Endothelial cell of umbilical vein (primary cell): ENCODE measurements around the gene SIRPD. TPM values are rescaled to one million over a fixed set of nuclear protein-coding genes. Genes with fewer than 3 reads are reported as not detected.

Experiments
- BruUV-seq: library from RNA; stranded (reverse); fragments of 400-500 nt; replicated peaks from 2 replicates; lab custom pipeline; 2021; lab: Mats Ljungman, UMichigan
- CTCF ChIA-PET: fragments of 300-600, 350-600 bp; sonication (Branson Sonifier 250); formaldehyde crosslinking; loops from one replicate; lab custom pipeline; 2021; ENCODE audit warnings: antibody characterized with exemption, inconsistent platforms; lab: Charles Lee
- POLR2A ChIA-PET: fragments of 300-600, 350-600 bp; sonication (Branson Sonifier 250); formaldehyde crosslinking; loops from one replicate; lab custom pipeline; 2021; ENCODE audit warnings: antibody characterized with exemption, inconsistent platforms; lab: Charles Lee
- DNase-seq: peaks from one replicate; pipeline ENCODE4 v3.0.0-alpha.2; 2011; ENCODE audit warnings: low read depth, low spot score
- FAIRE-seq: peaks from 2 replicates; lab custom pipeline; 2011; peaks lifted over from hg19 to GRCh38; lab: Jason Lieb, UNC
- H2AFZ ChIP-seq: 2 replicates; pipeline ENCODE4 v1.6.0; 2012; ENCODE audit warnings: low read depth, low read length, control low read depth, inconsistent platforms
- H3K27ac ChIP-seq: 2 replicates; pipeline ENCODE4 v1.5.1; 2011; ENCODE audit warnings: low read depth, mild to moderate bottlenecking, control low read depth, low read length, moderate library complexity; ENCODE audit not compliant: insufficient read depth
- H3K27me3 ChIP-seq, 2 experiments: 2 replicates each; pipeline versions ENCODE4 v1.6.0 to v1.6.1; 2011; ENCODE audit warnings: low read length in 2 of 2, mixed read lengths in 1 of 2; ENCODE audit not compliant: control insufficient read depth in 2 of 2, insufficient read depth in 2 of 2
- H3K36me3 ChIP-seq, 2 experiments: 2 replicates in 1 of 2; 3 replicates in 1 of 2; pipeline ENCODE4 v1.5.1; 2011; ENCODE audit warnings: low read length in 2 of 2, mild to moderate bottlenecking in 1 of 2, moderate library complexity in 1 of 2; ENCODE audit not compliant: control insufficient read depth in 2 of 2, insufficient read depth in 2 of 2; ENCODE audit errors: extremely low read depth in 1 of 2
- H3K4me1 ChIP-seq: 3 replicates; pipeline ENCODE4 v1.5.1; 2011; ENCODE audit warnings: mild to moderate bottlenecking, low read length; ENCODE audit not compliant: control insufficient read depth, insufficient read depth; ENCODE audit errors: extremely low read depth
- H3K4me2 ChIP-seq: 2 replicates; pipeline ENCODE4 v1.6.1; 2011; ENCODE audit warnings: low read length, control low read depth, mixed read lengths; ENCODE audit not compliant: insufficient read depth
- H3K4me3 ChIP-seq, 3 experiments: fragments of 200-600 bp in 1 of 3; sonication (generic), shearing (Covaris generic) in 1 of 3; replicated peaks in 1 of 3; 2 replicates each; pipeline ENCODE4 v1.5.1; 2011 to 2016; ENCODE audit warnings: control low read depth in 3 of 3, low read length in 3 of 3, mild to moderate bottlenecking in 2 of 3, inconsistent platforms in 1 of 3, low read depth in 1 of 3, moderate library complexity in 1 of 3; ENCODE audit not compliant: insufficient read depth in 1 of 3
- H3K79me2 ChIP-seq: 2 replicates; pipeline ENCODE4 v1.6.0; 2012; ENCODE audit warnings: low read length, inconsistent platforms; ENCODE audit not compliant: control insufficient read depth, insufficient read depth
- H3K9ac ChIP-seq: replicated peaks from 2 replicates; pipeline ENCODE3; 2011; ENCODE audit warnings: low read length, control low read depth; ENCODE audit not compliant: insufficient read depth; ENCODE audit errors: extremely low read depth
- H3K9me1 ChIP-seq: replicated peaks from 3 replicates; pipeline ENCODE4 v1.6.0; 2011; ENCODE audit warnings: mild to moderate bottlenecking, low read length; ENCODE audit not compliant: control insufficient read depth, insufficient read depth; ENCODE audit errors: extremely low read depth
- H3K9me3 ChIP-seq: replicated peaks from 2 replicates; pipeline ENCODE4 v1.5.1; 2012; ENCODE audit warnings: low read length, inconsistent platforms; ENCODE audit not compliant: control insufficient read depth, insufficient read depth
- H4K20me1 ChIP-seq: replicated peaks from 2 replicates; pipeline ENCODE3; 2011; ENCODE audit warnings: mild to moderate bottlenecking, low read length; ENCODE audit not compliant: control insufficient read depth, insufficient read depth; ENCODE audit errors: extremely low read depth
- EZH2 ChIP-seq: IDR thresholded peaks from 2 replicates; pipeline ENCODE4 v1.6.1; 2012; ENCODE audit warnings: borderline replicate concordance, low read depth, mild to moderate bottlenecking, moderate library complexity, low read length, inconsistent platforms; ENCODE audit not compliant: severe bottlenecking
- FOS ChIP-seq: IDR thresholded peaks from 2 replicates; pipeline ENCODE4 v1.6.1; 2011; ENCODE audit warnings: mild to moderate bottlenecking, low read length, moderate library complexity, borderline replicate concordance; ENCODE audit not compliant: insufficient read depth
- GATA2 ChIP-seq: IDR thresholded peaks from 2 replicates; pipeline ENCODE4 v1.7.0; 2011; ENCODE audit warnings: low read depth, mild to moderate bottlenecking, moderate library complexity, mixed read lengths, low read length; ENCODE audit not compliant: insufficient read length, insufficient read depth
- MAX ChIP-seq: IDR thresholded peaks from 2 replicates; pipeline ENCODE4 v1.6.1; 2011; ENCODE audit not compliant: insufficient read depth, insufficient read length
- MYC ChIP-seq: IDR thresholded peaks from one replicate; pipeline ENCODE4 v1.6.1; 2011; ENCODE audit warnings: mild to moderate bottlenecking, low read depth, low read length
- POLR2A ChIP-seq: IDR thresholded peaks from 2 replicates; pipeline ENCODE4 v1.6.1; 2012; ENCODE audit warnings: low read depth, mild to moderate bottlenecking, control low read depth, low read length
- POLR2AphosphoS5 ChIP-seq: IDR thresholded peaks from 2 replicates; pipeline ENCODE4 v1.6.1; 2012; ENCODE audit warnings: low read depth, mild to moderate bottlenecking, control low read depth, low read length, moderate library complexity; ENCODE audit not compliant: insufficient read depth
- dilution Hi-C: fragments of 300-500 bp; cut with MboI; formaldehyde crosslinking; loops from one replicate; pipeline ENCODE4 v1.15.0; 2019; ENCODE audit warnings: low sequenced_read_pairs; ENCODE audit not compliant: extremely low pct_ligation_motif_present
- intact Hi-C: fragments of 100-400 bp; cut with micrococcal nuclease; formaldehyde crosslinking; loops from one replicate; pipeline ENCODE4 v1.10.0; 2022
- polyA plus RNA-seq, 4 experiments: library from polyadenylated mRNA; depleted of rRNA in 3 of 4; stranded (reverse) in 3 of 4; unstranded in 1 of 4; fragments of >200 nt; gene quantifications; 2 replicates each; pipeline versions ENCODE4 v1.2.1 to v1.2.3, GENCODE V29; 2011 to 2012; ENCODE audit warnings: missing spikeins in 1 of 4
- total RNA-seq: library from RNA; stranded (reverse); gene quantifications from 2 replicates; pipeline ENCODE4 v1.2.3, GENCODE V29; 2021

SIRPD gene
- total and polyA plus RNA-seq, 2 donors (not counting 3 experiments of a cell fraction or from before 2014, with no cell fraction given): not detected

GRCh38 chr20:1499528-1500420, 57.7 kb downstream of the SIRPD start:
- Histone ChIP-seq H4K20me1 (no peaks in the 10 kb centered on the region), H3K36me3 (no peaks in the 10 kb centered on the region), H3K9me1 (no peaks in the 10 kb centered on the region), H2AFZ (no peak overlapping the region), H3K9ac (no peak overlapping the region), H3K4me1 (no peaks in the 10 kb centered on the region), H3K9me3 (no peaks in the 10 kb centered on the region), H3K27ac (no peak overlapping the region), H3K4me3 (no peak overlapping the region), H3K4me2 (no peak overlapping the region), H3K79me2 (no peaks in the 10 kb centered on the region), H3K27me3 (peaks cover 10 to 19% of the 10 kb centered on the region in 2 experiments)
- intact Hi-C loops: loop anchor here (10.0 kb wide), 2 partner anchors 395 to 665 kb away; partner anchors contain the start of genes FAM110A and SIRPA
- no TSS peak for BruUV-seq
- ChIA-PET POLR2A (no interaction called here), CTCF (interaction anchor here (1.0 kb wide), 1 partner anchor 9 kb away, joined by 4 read pairs; the partner anchor contains the start of gene SIRPB2)
- FAIRE-seq (no peak), DNase-seq (no peak)
- TF ChIP-seq MYC (no peak), MAX (no peak), GATA2 (no peak), POLR2AphosphoS5 (no peak), FOS (no peak), EZH2 (no peak), POLR2A (no peak)
- dilution Hi-C loops: no loop called here
